Activated naive CD8-positive, alpha-beta T cell treated with anti-CD3 and anti-CD28 coated beads, Interleukin-2, amount 50 U/mL, for 16 hours (primary cell): ENCODE results near the gene CDH26.
"Not testable (repeated sequence)": the region's sequence is repeated elsewhere in the genome, so short reads cannot be mapped to it uniquely, and the experiment has no call there.

Experiments
- DNase-seq: peaks from one replicate; pipeline ENCODE4 v3.0.0-alpha.2; 2020; ENCODE audit warnings: low read depth, low spot score

Gene CDH26

DNA sequence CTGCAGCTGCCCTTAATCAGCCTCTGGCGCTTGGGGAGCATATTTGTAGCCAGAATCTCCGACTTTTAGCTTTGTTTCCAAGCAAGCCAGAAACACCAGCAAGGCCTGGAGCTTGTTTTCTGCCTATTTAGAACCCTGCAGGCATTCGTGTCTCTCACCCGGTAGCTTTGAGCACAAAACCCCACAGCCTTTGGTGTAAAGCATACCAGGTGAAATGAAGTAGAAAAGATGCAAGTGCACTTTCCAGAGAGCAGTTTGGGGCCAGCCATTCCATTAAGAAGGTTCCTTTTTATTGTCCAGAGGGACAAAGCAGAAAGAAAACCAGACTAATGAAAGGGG lies 17.3 kb upstream of the CDH26 start:
- no peak for DNase-seq

DNA sequence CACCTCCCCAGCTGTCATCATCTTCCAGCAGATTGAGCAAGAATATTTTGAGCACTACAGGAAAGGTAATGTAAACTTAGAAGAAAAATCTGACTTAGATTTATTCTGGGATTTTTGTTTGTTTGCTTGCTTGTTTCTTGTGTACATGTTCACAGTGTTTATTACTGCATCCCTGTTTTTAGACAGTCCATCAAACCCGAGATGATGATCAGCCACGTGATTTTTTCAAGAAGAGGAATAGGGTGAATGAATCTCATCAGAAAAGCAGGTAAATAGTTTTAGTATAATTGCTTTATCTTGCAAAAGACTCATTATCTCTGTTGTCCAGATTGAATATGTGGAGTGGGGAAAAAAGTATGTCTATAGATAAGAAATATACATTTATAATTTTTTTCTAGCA lies 16.0 kb upstream of the CDH26 start:
- DNase-seq, result no peak

DNA sequence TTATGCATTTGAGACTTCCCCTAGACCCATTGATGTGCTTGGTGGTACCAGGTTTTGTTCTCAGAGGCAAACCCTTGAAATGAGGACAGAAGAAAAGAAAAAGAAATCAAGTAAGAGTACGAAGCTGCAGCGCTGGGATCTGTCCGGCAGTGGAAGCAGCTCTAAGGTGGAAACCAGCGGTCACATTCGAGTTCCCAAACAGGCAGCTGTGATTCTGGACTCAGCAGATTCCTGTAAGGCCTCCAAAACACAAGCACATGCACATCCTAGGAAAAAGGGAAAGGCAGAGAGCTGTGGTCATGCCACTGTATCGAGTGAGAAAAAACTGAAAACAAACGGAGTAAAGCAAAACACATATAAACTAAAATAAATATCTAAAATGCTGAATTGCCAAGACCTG lies 13.5 kb upstream of the CDH26 start:
- no peak for DNase-seq

DNA sequence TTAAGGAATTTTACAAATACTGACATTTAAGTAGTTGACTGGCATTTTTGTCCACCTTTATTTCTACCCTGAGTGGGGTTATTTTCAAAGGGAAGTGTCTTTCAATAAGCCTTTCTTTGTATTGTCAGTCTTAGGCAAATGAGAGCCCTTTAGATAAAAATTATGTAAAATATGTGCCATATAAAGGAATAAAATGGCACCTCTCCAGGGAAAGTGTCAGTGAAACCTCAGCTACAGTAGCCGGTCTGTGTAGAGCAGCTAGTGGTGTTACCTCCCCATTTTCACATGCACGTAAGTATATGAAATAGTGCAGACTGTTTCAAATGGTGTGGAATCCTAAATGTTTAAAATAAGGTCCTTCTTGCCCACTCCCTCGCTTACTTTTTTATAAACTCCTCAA lies 13.0 kb upstream of the CDH26 start:
- no peak for DNase-seq

DNA sequence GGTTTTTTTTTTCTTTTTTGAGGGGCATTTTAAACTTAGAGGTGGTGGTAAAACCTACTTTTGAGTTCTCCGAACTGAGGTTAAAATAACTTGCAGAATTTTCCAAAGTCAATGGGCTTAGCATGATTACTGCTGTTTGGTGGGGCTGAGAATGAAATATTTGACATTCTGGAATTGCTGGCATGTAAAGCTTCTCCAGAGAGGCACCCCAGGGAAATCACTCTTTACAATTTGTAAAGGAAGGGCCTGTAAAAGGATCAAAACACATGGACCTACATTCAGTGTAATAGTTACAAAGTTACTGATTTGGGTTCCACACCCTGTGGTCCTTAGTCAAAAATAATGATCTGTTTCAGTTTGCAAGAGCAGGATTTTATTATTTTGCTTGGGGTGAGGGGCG lies 12.5 kb upstream of the CDH26 start:
- no peak for DNase-seq

DNA sequence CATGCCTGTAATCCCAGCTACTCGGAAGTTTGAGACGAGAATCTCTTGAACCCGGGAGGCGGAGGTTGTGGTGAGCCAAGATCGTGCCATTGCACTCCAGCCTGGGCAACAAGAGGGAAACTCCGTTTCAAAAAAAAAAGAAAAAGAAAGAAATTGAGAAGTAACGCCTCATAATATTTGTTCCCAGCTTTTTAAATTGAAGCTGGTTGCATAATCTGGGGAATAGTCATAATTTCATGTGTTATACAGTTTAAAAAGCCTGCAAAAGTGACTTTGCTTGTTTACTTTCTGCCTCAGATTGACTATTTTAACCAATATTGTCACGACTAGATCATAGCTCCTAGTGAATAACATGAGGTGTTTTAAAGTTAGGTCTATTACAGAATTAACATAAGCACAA lies 10.8 kb upstream of the CDH26 start:
- DNase-seq, result no peak

DNA sequence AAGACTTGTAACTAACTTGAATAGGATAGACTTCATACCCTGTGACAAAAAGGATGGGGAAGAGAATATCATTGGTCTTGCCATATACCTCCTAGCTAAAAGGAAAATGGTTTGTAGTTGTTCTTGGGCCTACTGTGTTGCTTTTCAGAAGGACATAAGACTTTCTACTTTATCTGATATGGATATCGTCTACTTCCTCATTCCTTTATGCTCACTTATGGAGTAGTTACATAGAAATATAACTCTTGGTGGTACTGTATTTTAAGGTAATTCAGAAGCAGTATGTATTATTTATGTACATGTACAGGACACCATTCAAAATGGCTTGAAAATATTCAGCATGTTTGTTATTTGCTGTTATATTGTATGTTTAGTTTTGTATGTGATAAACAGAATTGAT lies 10.0 kb upstream of the CDH26 start:
- no peak for DNase-seq

DNA sequence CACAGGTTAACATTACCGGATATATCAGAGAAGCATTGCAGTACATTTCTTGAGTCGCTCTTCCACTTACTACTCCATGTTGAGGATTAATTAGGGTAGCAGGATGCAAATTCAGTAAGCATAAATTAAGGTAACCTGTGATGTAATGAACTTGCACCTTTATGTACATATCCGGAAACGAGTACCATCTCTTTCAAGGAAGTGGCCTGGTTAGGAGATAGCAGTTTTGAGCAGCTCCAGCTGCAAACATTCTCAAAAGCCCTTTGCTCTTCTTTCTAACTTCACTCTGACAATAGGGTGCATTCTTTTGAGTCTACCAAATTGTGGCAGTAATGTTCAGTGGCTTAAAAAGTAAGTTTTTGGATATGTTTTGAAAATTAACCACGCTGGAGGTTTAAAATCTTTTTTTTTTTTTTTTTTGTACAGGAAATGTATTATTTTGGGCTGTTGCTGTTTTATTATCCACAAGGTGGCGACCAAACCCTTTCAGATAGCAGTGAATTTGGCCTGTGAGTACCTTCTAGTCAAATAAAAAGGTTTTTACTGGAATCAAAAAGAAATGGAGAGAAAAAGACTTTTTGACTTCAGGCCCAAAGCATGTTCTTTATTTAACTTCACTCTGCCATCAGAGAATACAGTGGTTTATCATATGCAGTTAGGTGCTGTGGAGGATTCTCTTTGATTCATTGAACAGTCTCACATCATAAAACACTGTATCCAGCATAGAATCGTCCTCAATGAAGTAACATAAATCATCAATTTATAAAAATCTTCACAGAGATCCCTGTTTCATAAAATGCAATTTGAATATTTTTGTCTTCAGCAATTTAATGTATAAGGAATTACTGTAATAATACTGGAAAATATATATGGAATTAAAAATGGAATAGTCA lies 9.1 kb upstream of the CDH26 start:
- no peak for DNase-seq

DNA sequence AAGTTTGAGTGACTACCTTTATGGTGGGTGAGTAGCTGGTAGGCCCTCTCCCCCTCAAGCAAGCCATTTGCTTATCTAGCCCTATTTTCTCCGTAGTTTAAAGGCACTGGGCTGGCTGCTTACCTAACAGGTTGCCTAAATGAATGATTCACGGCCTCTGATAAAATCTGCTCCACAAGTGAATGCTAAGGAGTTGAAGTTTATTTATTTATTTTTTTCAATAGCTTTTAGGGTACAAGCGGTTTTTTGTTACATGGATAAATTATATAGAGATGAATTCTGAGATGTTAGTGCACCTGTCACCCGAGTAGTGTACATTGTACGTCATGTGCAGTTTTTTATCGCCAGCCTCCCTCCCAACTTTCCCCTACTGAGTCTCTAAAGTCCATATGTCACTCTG lies 8.3 kb upstream of the CDH26 start:
- DNase-seq, result no peak

DNA sequence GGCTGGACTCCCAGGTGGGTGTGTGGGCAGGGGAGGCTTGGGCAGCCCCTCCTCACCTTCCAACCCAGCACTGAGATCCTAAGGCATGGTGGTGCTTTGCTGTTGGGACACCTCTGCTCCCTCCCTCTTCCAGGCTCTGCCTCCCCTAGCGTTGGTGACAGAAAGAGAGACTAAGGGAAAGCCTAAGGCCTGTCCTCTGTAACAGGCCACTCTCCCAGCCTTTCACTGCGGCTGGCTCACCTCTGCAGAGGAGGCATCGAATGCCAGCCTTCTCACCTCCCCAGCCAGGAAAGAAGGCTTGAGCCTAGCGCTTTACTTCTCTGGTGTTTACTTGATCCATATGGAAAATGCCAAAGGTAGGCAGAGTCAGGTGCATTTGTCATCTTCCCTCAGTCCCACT lies 3.5 kb upstream of the CDH26 start:
- DNase-seq, result no peak

DNA sequence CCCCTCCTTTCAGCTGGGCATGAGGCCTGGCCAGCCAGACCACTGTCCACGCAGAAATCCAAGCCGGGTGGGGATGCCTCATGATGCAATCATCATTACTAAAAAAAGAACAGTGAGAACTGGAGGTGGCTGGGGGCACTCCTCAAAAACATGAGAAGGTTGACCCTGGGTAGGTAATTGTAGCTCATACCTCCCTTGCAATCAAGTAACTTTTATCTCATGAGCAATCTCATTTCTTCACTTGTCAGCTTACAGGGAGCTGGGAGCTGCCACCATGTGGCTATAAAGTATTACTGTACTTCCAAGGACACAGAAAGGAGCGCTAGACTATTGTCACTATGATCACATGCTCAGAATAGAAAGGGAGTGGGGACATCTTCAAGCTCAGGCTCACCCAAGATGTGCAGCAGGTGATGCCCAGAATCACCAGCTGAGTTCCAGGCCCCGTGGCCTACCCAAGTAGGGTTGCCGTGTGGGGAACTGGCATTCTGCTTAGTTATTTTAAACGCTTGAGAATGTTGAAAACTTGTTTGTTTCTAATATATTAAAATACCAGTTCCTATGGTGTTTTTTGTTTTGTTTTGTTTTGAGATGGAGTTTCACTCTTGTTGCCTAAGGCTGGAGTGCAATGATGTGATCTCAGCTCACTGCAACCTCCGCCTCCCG lies 3.0 kb upstream of the CDH26 start:
- DNase-seq, result no peak

DNA sequence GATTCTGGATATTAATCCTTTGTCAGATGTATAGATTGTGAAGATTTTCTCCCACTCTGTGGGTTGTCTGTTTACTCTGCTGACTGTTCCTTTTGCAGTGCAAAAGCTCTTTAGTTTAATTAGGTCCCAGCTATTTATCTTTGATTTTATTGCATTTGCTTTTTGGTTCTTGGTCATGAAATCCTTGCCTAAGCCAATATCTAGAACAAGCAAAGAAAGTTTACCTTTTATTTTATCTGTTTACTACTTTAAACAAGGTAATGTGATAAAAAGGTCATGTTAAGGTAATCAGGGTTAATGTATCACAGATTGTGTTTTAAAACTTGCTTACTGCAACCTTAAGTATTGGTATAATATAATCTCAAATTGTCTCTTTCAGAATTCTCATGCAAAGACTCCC lies 655 bp upstream of the CDH26 start:
- DNase-seq, result not testable (repeated sequence)

DNA sequence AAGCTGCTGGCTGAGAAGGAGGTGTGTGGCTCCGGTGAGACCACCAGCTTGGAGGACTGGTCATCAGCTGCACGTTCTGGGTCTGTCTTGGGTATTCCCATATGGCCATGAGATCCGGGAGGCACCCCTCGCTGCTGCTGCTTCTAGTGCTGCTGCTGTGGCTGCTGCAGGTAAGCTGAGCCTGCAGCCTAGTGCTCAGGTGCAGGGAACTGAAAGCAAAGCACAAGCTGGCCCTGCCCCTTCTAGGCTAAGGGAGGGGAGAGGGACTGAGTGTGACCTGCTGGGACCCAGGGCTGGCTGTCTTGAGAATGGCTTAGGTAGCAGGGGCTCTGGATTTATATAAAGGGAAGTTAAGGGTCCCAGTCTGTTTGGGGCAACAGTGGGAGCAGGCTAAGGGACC lies 403 bp downstream of the CDH26 start:
- no peak for DNase-seq

DNA sequence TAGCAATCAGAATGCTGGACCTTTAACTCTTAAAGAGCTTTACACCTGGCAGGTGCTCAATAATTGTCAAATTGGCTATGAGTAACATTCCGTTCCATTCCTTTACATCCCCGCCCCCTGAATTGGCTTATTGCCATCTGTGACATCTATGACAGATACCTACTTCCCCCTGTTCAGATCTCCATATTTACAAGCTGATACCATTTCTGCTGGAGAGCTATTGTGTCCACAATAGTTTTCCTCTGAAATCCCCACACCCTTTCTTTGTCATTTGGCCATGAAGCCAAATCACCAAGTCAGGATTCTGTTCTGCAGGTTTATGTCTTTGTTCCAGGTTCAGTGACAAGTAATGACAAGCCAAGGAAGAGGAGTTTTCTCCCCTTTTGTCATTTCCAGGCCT lies 3.2 kb downstream of the CDH26 start:
- DNase-seq, result no peak

DNA sequence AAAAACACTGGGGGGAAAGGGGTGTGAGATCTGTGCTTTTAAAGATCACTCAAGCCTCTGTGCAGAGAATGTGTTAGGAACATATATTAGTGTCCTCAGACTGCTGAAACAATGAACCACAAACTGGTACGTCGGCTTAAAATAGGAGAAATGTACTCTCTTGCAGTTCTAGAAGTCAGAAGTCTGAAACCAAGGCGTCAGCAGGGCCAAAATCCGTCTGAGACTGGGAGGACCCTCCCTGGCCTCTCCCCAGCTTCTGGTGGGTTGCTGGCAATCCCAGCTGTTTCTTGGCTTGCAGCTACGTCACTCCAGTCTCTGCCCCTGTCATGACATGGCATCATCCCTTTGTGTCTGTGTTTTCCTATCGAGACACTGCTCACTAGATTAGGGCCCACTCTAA lies 3.9 kb downstream of the CDH26 start:
- DNase-seq, result no peak

DNA sequence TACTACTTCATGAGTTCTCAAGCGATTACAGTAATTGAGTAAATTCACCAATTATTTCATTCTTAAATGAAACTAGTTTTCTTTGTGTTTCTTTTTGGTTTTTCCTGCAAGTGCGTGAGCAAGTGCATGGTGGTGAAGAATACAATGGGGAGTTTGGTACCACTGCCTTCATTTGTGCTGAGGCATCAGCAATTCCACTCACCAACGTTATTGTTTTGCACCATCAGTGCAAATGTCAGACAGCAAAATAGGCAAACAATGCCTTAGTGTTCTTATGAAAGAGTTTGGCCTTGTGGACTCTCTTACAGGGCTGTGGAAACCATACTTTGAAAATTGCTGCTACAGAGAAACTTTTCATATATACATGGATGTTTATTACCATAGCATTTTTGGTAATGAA lies 8.2 kb downstream of the CDH26 start:
- DNase-seq, result no peak

DNA sequence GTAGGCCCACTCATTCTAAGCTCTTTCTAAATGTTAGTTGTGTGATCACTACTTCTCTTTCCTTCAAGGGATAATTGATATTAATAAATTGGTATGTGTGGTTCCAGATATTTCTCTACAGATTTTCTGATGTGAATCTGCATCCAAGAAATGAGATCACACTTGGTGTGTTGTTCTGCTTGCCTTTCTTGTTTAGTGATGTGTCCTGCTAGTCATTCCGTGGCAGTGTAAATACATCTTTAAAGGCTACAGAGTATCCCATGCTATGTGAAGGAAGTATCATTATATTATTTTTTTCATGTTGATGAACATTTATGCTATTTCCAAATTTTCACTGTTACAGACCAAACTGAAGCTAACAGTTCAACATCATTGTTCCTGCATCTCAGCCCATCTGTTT lies 13.2 kb downstream of the CDH26 start:
- no peak for DNase-seq

DNA sequence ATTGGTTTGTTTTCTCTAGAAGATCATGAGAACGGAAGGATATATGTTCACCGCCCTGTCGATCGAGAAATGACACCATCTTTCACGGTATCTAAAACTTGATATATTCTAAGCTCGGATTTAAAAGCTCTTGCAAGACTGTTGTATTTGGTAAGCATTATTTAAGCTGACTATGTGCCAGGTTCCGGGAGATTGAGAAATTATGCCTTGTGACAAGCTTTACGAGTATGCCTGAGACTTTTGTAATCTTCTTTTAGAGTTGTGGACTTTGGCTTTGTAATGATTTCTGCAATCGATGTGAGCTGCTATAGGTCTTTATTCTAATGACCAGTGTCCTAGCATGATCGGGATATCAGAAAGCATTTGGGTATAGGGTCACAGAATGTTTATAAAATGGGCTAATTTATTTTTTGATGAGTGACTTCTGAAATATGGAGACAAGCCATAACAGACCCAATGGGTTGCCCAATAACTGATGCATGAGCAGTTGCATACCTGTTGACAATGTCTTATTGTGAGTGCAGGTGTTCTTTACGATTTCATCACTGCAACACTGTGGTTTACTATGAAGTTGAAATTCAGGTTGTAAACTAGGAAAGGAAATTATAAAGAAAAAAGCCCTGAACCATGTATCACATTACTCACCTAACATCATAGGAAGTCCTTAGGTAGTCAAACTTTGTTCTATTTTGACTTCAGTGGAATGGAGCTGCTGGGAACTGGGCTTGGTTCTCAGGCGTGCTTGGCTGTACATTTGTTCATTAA lies 14.0 kb downstream of the CDH26 start:
- DNase-seq, result no peak

DNA sequence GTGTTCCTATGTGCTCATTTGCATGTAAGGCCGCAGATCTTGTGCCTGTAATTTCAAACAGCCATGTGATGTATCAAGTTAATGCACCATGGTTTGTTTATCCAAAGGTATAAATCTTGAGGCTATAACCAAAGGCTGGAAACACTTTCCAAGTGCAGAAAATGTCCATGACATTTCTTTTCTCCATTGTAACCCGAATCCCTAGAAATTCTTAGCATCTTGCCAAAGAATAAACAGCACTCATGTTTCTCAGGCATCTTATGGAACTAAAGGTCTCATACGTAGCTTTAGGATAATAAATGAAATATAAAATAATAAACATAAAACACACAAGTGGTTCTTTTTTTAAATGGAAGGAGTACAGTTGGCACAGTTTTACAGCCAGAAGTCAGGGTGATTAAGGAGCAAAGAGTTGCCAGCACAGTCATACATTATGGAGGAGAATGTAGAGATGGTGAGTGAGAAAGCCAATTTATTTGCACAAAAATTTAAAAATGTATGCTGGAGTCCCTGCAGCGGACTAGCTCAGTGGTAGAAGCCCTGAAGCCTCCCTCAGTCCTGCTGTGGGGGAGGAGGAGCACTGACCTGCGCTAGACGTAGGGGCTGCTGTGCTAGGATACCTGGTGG lies 18.0 kb downstream of the CDH26 start:
- DNase-seq, result no peak

DNA sequence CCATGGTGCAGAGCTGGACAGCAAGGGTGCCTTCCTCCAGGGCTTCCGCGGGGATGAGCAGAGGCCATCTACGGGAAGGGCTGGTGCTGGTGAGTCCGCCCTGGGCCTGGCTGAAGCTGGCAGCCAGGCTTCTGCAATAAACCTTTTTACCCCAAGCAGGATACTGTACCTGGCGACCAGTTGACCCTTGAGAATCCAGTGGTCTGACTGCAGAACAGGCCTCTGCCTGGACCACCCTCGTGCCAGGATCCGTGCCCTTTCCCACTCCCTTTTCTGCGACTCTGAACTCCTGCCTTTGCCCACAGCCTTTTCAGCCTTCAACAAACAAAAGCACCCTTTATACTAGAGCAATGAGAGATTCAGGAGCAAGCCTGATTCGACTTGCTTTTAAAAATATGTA lies 18.9 kb downstream of the CDH26 start:
- no peak for DNase-seq

DNA sequence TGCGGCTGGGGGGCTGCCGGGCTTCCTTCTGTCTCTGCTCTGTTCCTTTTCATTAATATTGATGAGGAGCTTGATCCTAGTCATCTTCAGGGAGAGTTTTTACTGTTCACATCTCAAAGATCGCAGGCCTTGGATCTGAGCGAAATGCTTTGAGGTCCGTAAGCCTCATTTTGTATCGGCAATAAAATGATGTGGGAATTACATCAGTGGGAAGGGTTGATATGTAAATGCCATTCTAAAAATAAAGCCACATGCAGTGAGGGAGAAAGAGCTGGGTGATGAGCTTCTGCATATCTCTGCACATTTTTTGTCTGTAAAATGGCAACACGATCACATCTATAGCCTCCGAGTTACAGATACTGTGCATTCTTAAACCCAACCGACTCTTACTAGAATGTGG lies 24.9 kb downstream of the CDH26 start:
- DNase-seq, result no peak

DNA sequence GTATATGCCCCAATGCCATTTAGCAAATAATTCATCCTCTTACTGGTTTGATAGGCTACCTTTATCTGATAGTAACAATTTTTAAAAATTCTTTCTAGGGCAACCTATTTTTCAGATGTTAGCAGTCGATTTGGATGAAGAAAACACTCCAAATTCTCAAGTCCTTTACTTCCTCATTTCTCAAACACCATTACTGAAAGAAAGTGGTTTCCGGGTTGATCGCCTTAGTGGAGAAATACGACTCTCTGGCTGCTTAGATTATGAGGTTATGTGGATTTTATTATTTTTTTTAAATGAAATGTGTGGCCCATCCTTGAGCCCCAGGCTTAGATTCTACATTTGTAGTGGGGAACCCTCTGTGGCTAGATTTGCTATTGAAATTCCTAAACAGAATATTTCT lies 26.3 kb downstream of the CDH26 start:
- DNase-seq, result no peak
